Lower leg skin (tissue), 3 donors: ENCODE data around the gene TDRD9.

ENCODE experiments used
- CTCF ChIP-seq, 3 donors: fragments of 450-650 bp; IDR thresholded peaks; one replicate each; pipeline ENCODE4 v1.5.1; 2016; ENCODE audit warnings: antibody characterized with exemption in 3 of 3, mild to moderate bottlenecking in 3 of 3, moderate library complexity in 2 of 3
- POLR2A ChIP-seq, 2 donors: fragments of 450-650 bp; IDR thresholded peaks; one replicate each; pipeline ENCODE4 v1.6.1; 2016 to 2017; ENCODE audit warnings: antibody characterized with exemption in 2 of 2, mild to moderate bottlenecking in 1 of 2, moderate library complexity in 1 of 2

- no peak for TF ChIP-seq CTCF (IDR thresholded peaks at IDR 0.05)
- TF ChIP-seq POLR2A (IDR thresholded peaks at IDR 0.05), result no peak
Observed at GRCh38 chr14:104016873-104017650, 88.8 kb downstream of the TDRD9 start.
